HepG2 (cell line): ENCODE measurements around the gene SNRNP48. TPM values are rescaled to one million over a fixed set of nuclear protein-coding genes. Genes with fewer than 3 reads are reported as not detected.

Source experiments
- DMAP1 ChIP-seq: IDR thresholded peaks from 2 replicates; pipeline ENCODE4 v1.6.1; 2016
- KDM4B ChIP-seq: sonication (generic); formaldehyde crosslinking; IDR thresholded peaks from 2 replicates; pipeline ENCODE4 v1.4.0; 2020; ENCODE audit warnings: missing genetic modification reagents
- MIER3 ChIP-seq: IDR thresholded peaks from 2 replicates; pipeline ENCODE4 v1.6.1; 2016; ENCODE audit warnings: missing compliant biosample characterization, borderline replicate concordance
- RBM39 ChIP-seq: fragments of 200-400 bp; formaldehyde crosslinking; IDR thresholded peaks from one replicate; pipeline ENCODE4 v1.6.1; 2018; ENCODE audit warnings: antibody characterized with exemption, mild to moderate bottlenecking, low read depth, low read length; ENCODE audit not compliant: poor library complexity, severe bottlenecking
- TCF7L2 ChIP-seq: IDR thresholded peaks from 2 replicates; pipeline ENCODE4 v1.6.1; 2011; ENCODE audit warnings: mild to moderate bottlenecking, low read depth, low read length, moderate library complexity
- ZFX ChIP-seq: sonication (generic); formaldehyde crosslinking; IDR thresholded peaks from 2 replicates; pipeline ENCODE4 v1.4.0; 2020; ENCODE audit warnings: mild to moderate bottlenecking, low read depth, missing genetic modification reagents, moderate library complexity
- ZFY ChIP-seq: sonication (generic); formaldehyde crosslinking; IDR thresholded peaks from 2 replicates; pipeline ENCODE4 v1.4.0; 2020; ENCODE audit warnings: missing genetic modification reagents
- ZNF776 ChIP-seq: sonication (generic); formaldehyde crosslinking; IDR thresholded peaks from 2 replicates; pipeline ENCODE4 v1.4.0; 2020; ENCODE audit warnings: mild to moderate bottlenecking, missing genetic modification reagents
- ZSCAN12 ChIP-seq: sonication (generic); formaldehyde crosslinking; IDR thresholded peaks from 2 replicates; pipeline ENCODE4 v1.9.0; 2021; ENCODE audit warnings: mild to moderate bottlenecking, missing genetic modification reagents
- polyA plus RNA-seq, 8 experiments: library from polyadenylated mRNA; depleted of rRNA in 3 of 8; stranded (reverse) in 7 of 8; unstranded in 1 of 8; fragments of >200 nt; fragmentation: Illumina TruSeq in 4 of 8; extraction: Trizol in 4 of 8; gene quantifications; 2 replicates each; pipeline versions ENCODE4 v1.2.1 to v1.2.3, GENCODE V29; 2011 to 2016; ENCODE audit warnings: low read depth in 4 of 8, missing spikeins in 1 of 8, mixed read lengths in 1 of 8; ENCODE audit not compliant: insufficient read depth in 1 of 8
- total RNA-seq, 5 experiments: library from RNA; depleted of rRNA; stranded (reverse); fragments of >200 nt; fragmentation: Illumina TruSeq; extraction: Trizol; gene quantifications; 2 replicates each; pipeline ENCODE4 v1.2.3, GENCODE V29; 2016; ENCODE audit warnings: low read depth in 1 of 5
- TF ChIP-seq, protein P1 (sequence below), 2 experiments: sonication (generic) in 1 of 2; formaldehyde crosslinking in 1 of 2; IDR thresholded peaks; 2 replicates each; pipeline versions ENCODE4 v1.4.0 to v1.6.1; 2016 to 2020; ENCODE audit warnings: borderline replicate concordance in 1 of 2, low read depth in 1 of 2, mild to moderate bottlenecking in 1 of 2, missing genetic modification reagents in 1 of 2
- TF ChIP-seq, protein P2 (sequence below): sonication (generic); formaldehyde crosslinking; IDR thresholded peaks from 2 replicates; pipeline ENCODE4 v1.4.0; 2020; ENCODE audit warnings: missing genetic modification reagents
- TF ChIP-seq, protein P3 (sequence below): sonication (generic); formaldehyde crosslinking; IDR thresholded peaks from 2 replicates; pipeline ENCODE4 v1.5.0; 2020; ENCODE audit warnings: mild to moderate bottlenecking, missing genetic modification reagents
- TF ChIP-seq, protein P4 (sequence below): sonication (generic); formaldehyde crosslinking; IDR thresholded peaks from 2 replicates; pipeline ENCODE4 v1.9.0; 2022; ENCODE audit warnings: low read depth, missing genetic modification reagents
- TF ChIP-seq, protein P5 (sequence below): sonication (generic); formaldehyde crosslinking; IDR thresholded peaks from 2 replicates; pipeline ENCODE4 v1.4.0; 2020; ENCODE audit warnings: missing genetic modification reagents

The SNRNP48 gene
- total and polyA plus RNA-seq, 2 of the 13 experiments (the other 11 are each of a cell fraction or from before 2014, with no cell fraction given) = 17.5 to 47.5 TPM

DNA sequence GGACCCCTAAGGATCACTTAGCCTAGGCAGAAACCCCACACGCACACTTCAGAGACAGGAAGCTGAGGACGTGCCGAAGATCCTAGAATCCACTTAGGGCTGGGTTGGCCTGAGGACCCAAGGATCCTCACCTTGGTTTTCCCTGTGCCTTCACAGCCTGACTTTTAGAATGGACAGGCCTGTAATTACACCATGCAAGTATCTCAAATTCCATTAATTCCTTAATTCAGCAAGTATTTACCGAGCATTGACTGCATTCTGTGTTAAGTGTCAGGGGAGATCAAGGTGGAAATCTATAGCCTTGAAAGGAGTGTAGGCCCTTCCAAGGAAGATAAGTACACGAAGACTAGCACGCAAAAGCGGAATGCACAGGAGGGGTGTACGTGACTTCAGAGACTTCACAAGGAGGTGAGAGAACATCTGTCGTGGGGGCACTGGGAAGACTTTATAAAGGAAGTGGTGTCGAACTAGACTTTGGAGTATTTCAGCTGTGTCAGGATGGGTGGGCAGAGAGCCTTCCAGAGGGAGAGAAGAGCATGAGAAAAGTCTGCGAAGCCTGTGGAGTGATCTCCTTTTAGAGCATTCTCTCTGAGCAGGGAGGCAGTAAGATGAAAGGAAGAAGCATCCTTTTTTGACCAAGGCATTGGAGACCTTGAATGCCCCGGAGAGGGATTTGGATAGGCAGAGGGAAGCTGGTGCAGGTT is 44.5 kb upstream of the SNRNP48 start (continued):
- TF ChIP-seq, protein P1, sequence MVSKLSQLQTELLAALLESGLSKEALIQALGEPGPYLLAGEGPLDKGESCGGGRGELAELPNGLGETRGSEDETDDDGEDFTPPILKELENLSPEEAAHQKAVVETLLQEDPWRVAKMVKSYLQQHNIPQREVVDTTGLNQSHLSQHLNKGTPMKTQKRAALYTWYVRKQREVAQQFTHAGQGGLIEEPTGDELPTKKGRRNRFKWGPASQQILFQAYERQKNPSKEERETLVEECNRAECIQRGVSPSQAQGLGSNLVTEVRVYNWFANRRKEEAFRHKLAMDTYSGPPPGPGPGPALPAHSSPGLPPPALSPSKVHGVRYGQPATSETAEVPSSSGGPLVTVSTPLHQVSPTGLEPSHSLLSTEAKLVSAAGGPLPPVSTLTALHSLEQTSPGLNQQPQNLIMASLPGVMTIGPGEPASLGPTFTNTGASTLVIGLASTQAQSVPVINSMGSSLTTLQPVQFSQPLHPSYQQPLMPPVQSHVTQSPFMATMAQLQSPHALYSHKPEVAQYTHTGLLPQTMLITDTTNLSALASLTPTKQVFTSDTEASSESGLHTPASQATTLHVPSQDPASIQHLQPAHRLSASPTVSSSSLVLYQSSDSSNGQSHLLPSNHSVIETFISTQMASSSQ (IDR thresholded peaks at IDR 0.05; ENCODE audit: low read depth) = no peak
- TF ChIP-seq, protein P1 (CRISPR knock-in tag; IDR thresholded peaks at IDR 0.05; ENCODE audit: borderline replicate concordance) = no peak
- peak; percentile 31; the same call in 1 of the 2 replicates for TF ChIP-seq KDM4B (CRISPR knock-in tag)
- TF ChIP-seq DMAP1 (CRISPR knock-in tag) = no peak
- no peak for TF ChIP-seq ZNF776
- TF ChIP-seq, protein P2, sequence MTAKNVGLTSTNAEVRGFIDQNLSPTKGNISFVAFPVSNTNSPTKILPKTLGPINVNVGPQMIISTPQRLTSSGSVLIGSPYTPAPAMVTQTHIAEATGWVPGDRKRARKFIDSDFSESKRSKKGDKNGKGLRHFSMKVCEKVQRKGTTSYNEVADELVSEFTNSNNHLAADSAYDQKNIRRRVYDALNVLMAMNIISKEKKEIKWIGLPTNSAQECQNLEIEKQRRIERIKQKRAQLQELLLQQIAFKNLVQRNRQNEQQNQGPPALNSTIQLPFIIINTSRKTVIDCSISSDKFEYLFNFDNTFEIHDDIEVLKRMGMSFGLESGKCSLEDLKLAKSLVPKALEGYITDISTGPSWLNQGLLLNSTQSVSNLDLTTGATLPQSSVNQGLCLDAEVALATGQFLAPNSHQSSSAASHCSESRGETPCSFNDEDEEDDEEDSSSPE (CRISPR knock-in tag) = no peak
- no peak for TF ChIP-seq ZSCAN12 (CRISPR knock-in tag)
- TF ChIP-seq ZFY (CRISPR knock-in tag) = no peak
- TF ChIP-seq, protein P3, sequence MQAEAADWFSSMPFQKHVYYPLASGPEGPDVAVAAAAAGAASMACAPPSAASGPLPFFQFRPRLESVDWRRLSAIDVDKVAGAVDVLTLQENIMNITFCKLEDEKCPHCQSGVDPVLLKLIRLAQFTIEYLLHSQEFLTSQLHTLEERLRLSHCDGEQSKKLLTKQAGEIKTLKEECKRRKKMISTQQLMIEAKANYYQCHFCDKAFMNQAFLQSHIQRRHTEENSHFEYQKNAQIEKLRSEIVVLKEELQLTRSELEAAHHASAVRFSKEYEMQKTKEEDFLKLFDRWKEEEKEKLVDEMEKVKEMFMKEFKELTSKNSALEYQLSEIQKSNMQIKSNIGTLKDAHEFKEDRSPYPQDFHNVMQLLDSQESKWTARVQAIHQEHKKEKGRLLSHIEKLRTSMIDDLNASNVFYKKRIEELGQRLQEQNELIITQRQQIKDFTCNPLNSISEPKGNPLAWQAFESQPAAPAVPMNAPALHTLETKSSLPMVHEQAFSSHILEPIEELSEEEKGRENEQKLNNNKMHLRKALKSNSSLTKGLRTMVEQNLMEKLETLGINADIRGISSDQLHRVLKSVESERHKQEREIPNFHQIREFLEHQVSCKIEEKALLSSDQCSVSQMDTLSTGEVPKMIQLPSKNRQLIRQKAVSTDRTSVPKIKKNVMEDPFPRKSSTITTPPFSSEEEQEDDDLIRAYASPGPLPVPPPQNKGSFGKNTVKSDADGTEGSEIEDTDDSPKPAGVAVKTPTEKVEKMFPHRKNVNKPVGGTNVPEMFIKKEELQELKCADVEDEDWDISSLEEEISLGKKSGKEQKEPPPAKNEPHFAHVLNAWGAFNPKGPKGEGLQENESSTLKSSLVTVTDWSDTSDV (CRISPR knock-in tag) = no peak
- TF ChIP-seq, protein P4, sequence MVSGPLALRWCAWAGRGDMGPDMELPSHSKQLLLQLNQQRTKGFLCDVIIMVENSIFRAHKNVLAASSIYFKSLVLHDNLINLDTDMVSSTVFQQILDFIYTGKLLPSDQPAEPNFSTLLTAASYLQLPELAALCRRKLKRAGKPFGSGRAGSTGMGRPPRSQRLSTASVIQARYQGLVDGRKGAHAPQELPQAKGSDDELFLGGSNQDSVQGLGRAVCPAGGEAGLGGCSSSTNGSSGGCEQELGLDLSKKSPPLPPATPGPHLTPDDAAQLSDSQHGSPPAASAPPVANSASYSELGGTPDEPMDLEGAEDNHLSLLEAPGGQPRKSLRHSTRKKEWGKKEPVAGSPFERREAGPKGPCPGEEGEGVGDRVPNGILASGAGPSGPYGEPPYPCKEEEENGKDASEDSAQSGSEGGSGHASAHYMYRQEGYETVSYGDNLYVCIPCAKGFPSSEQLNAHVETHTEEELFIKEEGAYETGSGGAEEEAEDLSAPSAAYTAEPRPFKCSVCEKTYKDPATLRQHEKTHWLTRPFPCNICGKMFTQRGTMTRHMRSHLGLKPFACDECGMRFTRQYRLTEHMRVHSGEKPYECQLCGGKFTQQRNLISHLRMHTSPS = no peak
- TF ChIP-seq ZFX = no peak
- no peak for TF ChIP-seq TCF7L2
- no peak for TF ChIP-seq RBM39
- TF ChIP-seq, protein P5, sequence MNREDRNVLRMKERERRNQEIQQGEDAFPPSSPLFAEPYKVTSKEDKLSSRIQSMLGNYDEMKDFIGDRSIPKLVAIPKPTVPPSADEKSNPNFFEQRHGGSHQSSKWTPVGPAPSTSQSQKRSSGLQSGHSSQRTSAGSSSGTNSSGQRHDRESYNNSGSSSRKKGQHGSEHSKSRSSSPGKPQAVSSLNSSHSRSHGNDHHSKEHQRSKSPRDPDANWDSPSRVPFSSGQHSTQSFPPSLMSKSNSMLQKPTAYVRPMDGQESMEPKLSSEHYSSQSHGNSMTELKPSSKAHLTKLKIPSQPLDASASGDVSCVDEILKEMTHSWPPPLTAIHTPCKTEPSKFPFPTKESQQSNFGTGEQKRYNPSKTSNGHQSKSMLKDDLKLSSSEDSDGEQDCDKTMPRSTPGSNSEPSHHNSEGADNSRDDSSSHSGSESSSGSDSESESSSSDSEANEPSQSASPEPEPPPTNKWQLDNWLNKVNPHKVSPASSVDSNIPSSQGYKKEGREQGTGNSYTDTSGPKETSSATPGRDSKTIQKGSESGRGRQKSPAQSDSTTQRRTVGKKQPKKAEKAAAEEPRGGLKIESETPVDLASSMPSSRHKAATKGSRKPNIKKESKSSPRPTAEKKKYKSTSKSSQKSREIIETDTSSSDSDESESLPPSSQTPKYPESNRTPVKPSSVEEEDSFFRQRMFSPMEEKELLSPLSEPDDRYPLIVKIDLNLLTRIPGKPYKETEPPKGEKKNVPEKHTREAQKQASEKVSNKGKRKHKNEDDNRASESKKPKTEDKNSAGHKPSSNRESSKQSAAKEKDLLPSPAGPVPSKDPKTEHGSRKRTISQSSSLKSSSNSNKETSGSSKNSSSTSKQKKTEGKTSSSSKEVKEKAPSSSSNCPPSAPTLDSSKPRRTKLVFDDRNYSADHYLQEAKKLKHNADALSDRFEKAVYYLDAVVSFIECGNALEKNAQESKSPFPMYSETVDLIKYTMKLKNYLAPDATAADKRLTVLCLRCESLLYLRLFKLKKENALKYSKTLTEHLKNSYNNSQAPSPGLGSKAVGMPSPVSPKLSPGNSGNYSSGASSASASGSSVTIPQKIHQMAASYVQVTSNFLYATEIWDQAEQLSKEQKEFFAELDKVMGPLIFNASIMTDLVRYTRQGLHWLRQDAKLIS (CRISPR knock-in tag) = peak; percentile 30; the same call in 1 of the 2 replicates
- TF ChIP-seq MIER3 (CRISPR knock-in tag) = no peak
